Measurements from ENCODE around the gene QRICH1. TPM values are rescaled to one million over a fixed set of nuclear protein-coding genes. Genes with fewer than 3 reads are reported as not detected.

The QRICH1 gene
- total and polyA plus RNA-seq, 2 donors (not counting 3 experiments of a cell fraction or from before 2014, with no cell fraction given), result 89.7 to 116 TPM

- no peak for TF ChIP-seq POLR2A (IDR thresholded peaks at IDR 0.05; ENCODE audit: low read depth, low read length)
- no peak for TF ChIP-seq GATA2 (IDR thresholded peaks at IDR 0.05; ENCODE audit: insufficient read depth, insufficient read length, low read depth, low read length)
- TF ChIP-seq MAX (IDR thresholded peaks at IDR 0.05; ENCODE audit: insufficient read depth, insufficient read length), result no peak
- TF ChIP-seq MYC (IDR thresholded peaks at IDR 0.05; ENCODE audit: low read depth, low read length), result no peak
- no peak for TF ChIP-seq JUN (IDR thresholded peaks at IDR 0.05; ENCODE audit: borderline replicate concordance, insufficient read depth, insufficient read length, low read depth)
- TF ChIP-seq CTCF (IDR thresholded peaks at IDR 0.05; ENCODE audit: extremely low read depth in 1 of 2, insufficient read depth in 1 of 2, low read depth in 1 of 2, low read length in 2 of 2), result no peak
- no peak for TF ChIP-seq POLR2AphosphoS5 (IDR thresholded peaks at IDR 0.05; ENCODE audit: insufficient read depth, low read depth, low read length)
- TF ChIP-seq FOS (IDR thresholded peaks at IDR 0.05; ENCODE audit: borderline replicate concordance, insufficient read depth, low read length), result no peak
- no peak for TF ChIP-seq EZH2 (IDR thresholded peaks at IDR 0.05; ENCODE audit: borderline replicate concordance, low read depth, low read length, severe bottlenecking)
- DNase-seq (ENCODE audit: low read depth, low spot score), result no peak
- dilution Hi-C loops (cut with MboI; ENCODE audit: extremely low pct_ligation_motif_present, low sequenced_read_pairs), result no loop called here
- Histone ChIP-seq H4K20me1 (replicated peaks; ENCODE audit: control insufficient read depth, extremely low read depth, insufficient read depth, low read length) (no peaks in the 10 kb centered on the region), H3K36me3 (ENCODE audit: control insufficient read depth in 2 of 2, extremely low read depth in 1 of 2, insufficient read depth in 2 of 2, low read length in 2 of 2) (peaks cover 0 to 41% of the 10 kb centered on the region in 2 experiments), H2AFZ (ENCODE audit: low read depth, low read length) (no peak overlapping the region), H3K27ac (ENCODE audit: insufficient read depth, low read depth, low read length) (no peak overlapping the region), H3K9me3 (replicated peaks; ENCODE audit: control insufficient read depth, insufficient read depth, low read length) (no peaks in the 10 kb centered on the region), H3K4me1 (ENCODE audit: control insufficient read depth, extremely low read depth, insufficient read depth, low read length) (peaks cover 14% of the 10 kb centered on the region), H3K79me2 (ENCODE audit: control insufficient read depth, insufficient read depth, low read length) (peaks cover 25% of the 10 kb centered on the region), H3K9me1 (replicated peaks; ENCODE audit: control insufficient read depth, extremely low read depth, insufficient read depth, low read length) (no peaks in the 10 kb centered on the region), H3K27me3 (ENCODE audit: control insufficient read depth in 2 of 2, insufficient read depth in 2 of 2, low read length in 2 of 2) (no peaks in the 10 kb centered on the region), H3K4me3 (replicated peaks in 1 of 3; ENCODE audit: insufficient read depth in 1 of 3, low read depth in 1 of 3, low read length in 3 of 3) (no peak overlapping the region), H3K4me2 (ENCODE audit: insufficient read depth, low read length) (no peak overlapping the region), H3K9ac (replicated peaks; ENCODE audit: extremely low read depth, insufficient read depth, low read length) (no peak overlapping the region)
- ChIA-PET POLR2A (interaction anchor here (0.5 kb wide), 1 partner anchor 25 kb away, joined by 7 read pairs; no protein-coding TSS in a partner anchor), CTCF (interaction anchor here (1.5 kb wide), 1 partner anchor 318 kb away, joined by 3 read pairs; no protein-coding TSS in a partner anchor)
- no TSS peak for BruUV-seq (replicated peaks)
- intact Hi-C loops (cut with micrococcal nuclease), result no loop called here
- FAIRE-seq, result no peak
Observed at GRCh38 chr3:49131040-49131439, 37.2 kb upstream of the QRICH1 start.
